Mesothelial cell of epicardium (in vitro differentiated cells): ENCODE measurements around the gene DGCR2. TPM values are rescaled to one million over a fixed set of nuclear protein-coding genes. Genes with fewer than 3 reads are reported as not detected.
"Not testable (repeated sequence)": the region's sequence is repeated elsewhere in the genome, so short reads cannot be mapped to it uniquely, and the experiment has no call there.

Source experiments
- DNase-seq, 2 experiments: peaks; one replicate each; pipeline ENCODE4 v3.0.0; 2021; ENCODE audit warnings: low spot score in 2 of 2; ENCODE audit not compliant: unreplicated experiment in 2 of 2
- H3K27ac Mint-ChIP-seq: 2 replicates; pipeline ENCODE4 v1.8.0; 2021; ENCODE audit warnings: mixed read lengths
- H3K27me3 Mint-ChIP-seq: 2 replicates; pipeline ENCODE4 v1.8.0; 2021; ENCODE audit warnings: low read depth, mixed read lengths
- H3K36me3 Mint-ChIP-seq: 2 replicates; pipeline ENCODE4 v1.8.0; 2021; ENCODE audit warnings: mixed read lengths
- H3K4me1 Mint-ChIP-seq: 2 replicates; pipeline ENCODE4 v1.8.0; 2021; ENCODE audit warnings: mixed read lengths
- H3K4me3 Mint-ChIP-seq: 2 replicates; pipeline ENCODE4 v1.8.0; 2021; ENCODE audit warnings: mild to moderate bottlenecking, moderate library complexity, mixed read lengths
- H3K9me3 Mint-ChIP-seq: 2 replicates; pipeline ENCODE4 v1.8.0; 2021; ENCODE audit warnings: mixed read lengths
- CTCF ChIP-seq: fragments of 200-600 bp; sonication (generic); IDR thresholded peaks from one replicate; pipeline ENCODE4 v1.5.0; 2021; ENCODE audit warnings: antibody characterized with exemption; ENCODE audit not compliant: unreplicated experiment
- total RNA-seq: library from RNA; stranded (reverse); gene quantifications from 3 replicates; pipeline ENCODE4 v1.2.1, GENCODE V29; 2021

The DGCR2 gene
- total RNA-seq, 1 donor from 2014 or later = 78.3 TPM

GRCh38 chr22:19012308-19012986, 109.8 kb downstream of the DGCR2 start:
- Mint-ChIP-seq H3K4me1 (no peaks in the 10 kb centered on the region), H3K27me3 (peaks cover 10% of the 10 kb centered on the region), H3K4me3 (no peak overlapping the region), H3K27ac (no peak overlapping the region), H3K36me3 (no peaks in the 10 kb centered on the region), H3K9me3 (no peaks in the 10 kb centered on the region)
- DNase-seq = no peak
- TF ChIP-seq CTCF = no peak

- peaks cover 15% of the 10 kb centered on the region for H3K27me3 Mint-ChIP-seq
- not testable (repeated sequence) for H3K36me3 Mint-ChIP-seq, H3K27ac Mint-ChIP-seq, DNase-seq, H3K4me3 Mint-ChIP-seq, H3K9me3 Mint-ChIP-seq, H3K4me1 Mint-ChIP-seq
These were observed 110.6 kb downstream of the DGCR2 start for GRCh38 chr22:19011611-19012010.

GRCh38 chr22:19011075-19011474, 111.1 kb downstream of the DGCR2 start:
- TF ChIP-seq CTCF = no peak
- DNase-seq = no peak
- no peak overlapping the region for H3K4me3 Mint-ChIP-seq
- no peaks in the 10 kb centered on the region for H3K36me3 Mint-ChIP-seq
- H3K27me3 Mint-ChIP-seq = peaks cover 16% of the 10 kb centered on the region
- H3K4me1 Mint-ChIP-seq = no peaks in the 10 kb centered on the region
- no peak overlapping the region for H3K27ac Mint-ChIP-seq
- no peaks in the 10 kb centered on the region for H3K9me3 Mint-ChIP-seq

- no peaks in the 10 kb centered on the region for H3K4me1 Mint-ChIP-seq
These were observed 116.3 kb downstream of the DGCR2 start for GRCh38 chr22:19005905-19006304.

GRCh38 chr22:19004471-19004870, 117.7 kb downstream of the DGCR2 start:
- no peak for DNase-seq
- H3K27me3 Mint-ChIP-seq = peaks cover 60% of the 10 kb centered on the region
- no peak for TF ChIP-seq CTCF

More at GRCh38 chr22:19005905-19006304, 116.3 kb downstream of the DGCR2 start:
- peaks cover 48% of the 10 kb centered on the region for H3K27me3 Mint-ChIP-seq
- no peak overlapping the region for H3K27ac Mint-ChIP-seq
- TF ChIP-seq CTCF = no peak
- H3K9me3 Mint-ChIP-seq = peaks cover 4% of the 10 kb centered on the region
- no peak overlapping the region for H3K4me3 Mint-ChIP-seq
- no peaks in the 10 kb centered on the region for H3K36me3 Mint-ChIP-seq
- no peak for DNase-seq

GRCh38 chr22:19003508-19003907, 118.7 kb downstream of the DGCR2 start:
- H3K4me3 Mint-ChIP-seq = no peak overlapping the region
- no peaks in the 10 kb centered on the region for H3K36me3 Mint-ChIP-seq
- no peak overlapping the region for H3K27ac Mint-ChIP-seq
- no peak for TF ChIP-seq CTCF
- peaks cover 4% of the 10 kb centered on the region for H3K9me3 Mint-ChIP-seq
- H3K4me1 Mint-ChIP-seq = no peaks in the 10 kb centered on the region
- DNase-seq = no peak
- H3K27me3 Mint-ChIP-seq = peaks cover 69% of the 10 kb centered on the region

More at GRCh38 chr22:19004471-19004870, 117.7 kb downstream of the DGCR2 start:
- no peaks in the 10 kb centered on the region for H3K4me1 Mint-ChIP-seq
- no peak overlapping the region for H3K4me3 Mint-ChIP-seq
- peaks cover 4% of the 10 kb centered on the region for H3K9me3 Mint-ChIP-seq
- H3K36me3 Mint-ChIP-seq = no peaks in the 10 kb centered on the region
- no peak overlapping the region for H3K27ac Mint-ChIP-seq
